ENCODE results near the gene SHLD2.
"Not testable (repeated sequence)": the region's sequence is repeated elsewhere in the genome, so short reads cannot be mapped to it uniquely, and the experiment has no call there.

Gene SHLD2

GRCh38 chr10:87219370-87219769, 124.4 kb downstream of the SHLD2 start:
- not testable (repeated sequence) for DNase-seq

GRCh38 chr10:87222789-87223188, 127.8 kb downstream of the SHLD2 start:
- DNase-seq: not testable (repeated sequence)

- not testable (repeated sequence) for DNase-seq
Measured at GRCh38 chr10:87225148-87225547, 130.1 kb downstream of the SHLD2 start, which contains the start of gene NUTM2A. NUTM2A (plus strand) TSS chr10:87225448; CDS start chr10:87225831, 383 bp downstream.

GRCh38 chr10:87228247-87228646, 133.2 kb downstream of the SHLD2 start:
- not testable (repeated sequence) for DNase-seq

GRCh38 chr10:87229211-87229610, 134.2 kb downstream of the SHLD2 start:
- DNase-seq: not testable (repeated sequence)

GRCh38 chr10:87234854-87235253, 139.8 kb downstream of the SHLD2 start:
- not testable (repeated sequence) for DNase-seq

GRCh38 chr10:87237244-87237643, 142.2 kb downstream of the SHLD2 start:
- not testable (repeated sequence) for DNase-seq

- DNase-seq: not testable (repeated sequence)
Measured at GRCh38 chr10:87239346-87239808, 144.4 kb downstream of the SHLD2 start.
